HepG2 (cell line): ENCODE measurements around the gene PCSK1. TPM values are rescaled to one million over a fixed set of nuclear protein-coding genes. Genes with fewer than 3 reads are reported as not detected.
"Not testable (repeated sequence)": the region's sequence is repeated elsewhere in the genome, so short reads cannot be mapped to it uniquely, and the experiment has no call there.

ENCODE experiments used
- ATAC-seq: fragments of 200-7000 bp; cut with Tn5 transposase; 3 replicates; pipeline ENCODE4 v1.9.1; 2020; ENCODE audit warnings: mild to moderate bottlenecking, moderate library complexity
- BruUV-seq: library from RNA; stranded (reverse); fragments of 400-500 nt; replicated peaks from 2 replicates; lab custom pipeline; 2021; lab: Mats Ljungman, UMichigan
- CTCF ChIA-PET: fragments of 300-600 bp; formaldehyde crosslinking; extraction: SDS; loops from one replicate; lab custom pipeline; 2021; ENCODE audit warnings: low total read pairs, inconsistent platforms, low intra/inter-chr PET ratio; lab: Yijun Ruan, JAX
- POLR2A ChIA-PET: fragments of 350-600 bp; sonication (Branson Sonifier 250); formaldehyde crosslinking; loops from one replicate; lab custom pipeline; 2020; ENCODE audit warnings: antibody characterized with exemption, inconsistent platforms; lab: Yijun Ruan, JAX
- DNase-seq: peaks from one replicate; pipeline ENCODE4 v3.0.0-alpha.2; 2015; ENCODE audit warnings: low spot score
- FAIRE-seq: peaks from 3 replicates; lab custom pipeline; 2011; peaks lifted over from hg19 to GRCh38; lab: Jason Lieb, UNC
- H2AFZ ChIP-seq: one replicate; pipeline ENCODE4 v1.6.1; 2011; ENCODE audit warnings: low read length, inconsistent platforms
- H3K27ac ChIP-seq: fragments of 300-600 bp; 3 replicates; pipeline ENCODE4 v1.8.0; 2011; ENCODE audit warnings: mixed run types, mild to moderate bottlenecking, mixed read lengths, low read length, inconsistent platforms; ENCODE audit not compliant: insufficient read depth; ENCODE audit errors: extremely low read length
- H3K27me3 ChIP-seq, 2 experiments: fragments of 200-600 bp in 1 of 2; 2 replicates in 1 of 2; 3 replicates in 1 of 2; pipeline versions ENCODE4 v1.6.0 to v1.8.0; 2011; ENCODE audit warnings: low read length in 2 of 2, mild to moderate bottlenecking in 2 of 2, moderate library complexity in 2 of 2, inconsistent platforms in 1 of 2; ENCODE audit not compliant: insufficient read depth in 2 of 2, control insufficient read depth in 1 of 2
- H3K36me3 ChIP-seq, 2 experiments: fragments of 200-600 bp in 1 of 2; replicated peaks in 1 of 2; 2 replicates in 1 of 2; 3 replicates in 1 of 2; pipeline versions ENCODE4 v1.5.1 to v1.8.0; 2011; ENCODE audit warnings: low read length in 2 of 2, inconsistent platforms in 1 of 2; ENCODE audit not compliant: insufficient read depth in 2 of 2, control insufficient read depth in 1 of 2
- H3K4me1 ChIP-seq: 2 replicates; pipeline ENCODE4 v1.5.1; 2012; ENCODE audit warnings: low read length, inconsistent platforms; ENCODE audit not compliant: insufficient read depth
- H3K4me2 ChIP-seq: 2 replicates; pipeline ENCODE4 v1.6.0; 2011; ENCODE audit warnings: low read depth, low read length, inconsistent platforms
- H3K4me3 ChIP-seq, 3 experiments: fragments of 200-600 bp in 1 of 3; sonication (generic), shearing (Covaris generic) in 1 of 3; replicated peaks in 1 of 3; 2 replicates each; pipeline ENCODE4 v1.5.1; 2011 to 2016; ENCODE audit warnings: low read length in 3 of 3, inconsistent platforms in 2 of 3, low read depth in 2 of 3, mild to moderate bottlenecking in 2 of 3, control low read depth in 1 of 3, mixed read lengths in 1 of 3; ENCODE audit not compliant: insufficient read depth in 1 of 3
- H3K79me2 ChIP-seq: one replicate; pipeline ENCODE4 v1.6.1; 2011; ENCODE audit warnings: low read length, inconsistent platforms; ENCODE audit not compliant: insufficient read depth
- H3K9ac ChIP-seq: 2 replicates; pipeline ENCODE4 v1.6.0; 2011; ENCODE audit warnings: mild to moderate bottlenecking, low read depth, low read length, inconsistent platforms; ENCODE audit not compliant: insufficient read depth
- H3K9me3 ChIP-seq: 2 replicates; pipeline ENCODE4 v1.5.1; 2012; ENCODE audit warnings: mild to moderate bottlenecking, low read length
- H4K20me1 ChIP-seq: 2 replicates; pipeline ENCODE4 v1.6.0; 2011; ENCODE audit warnings: inconsistent platforms, mild to moderate bottlenecking, low read length, moderate library complexity; ENCODE audit not compliant: insufficient read depth
- CREB1 ChIP-seq, 2 experiments: fragments of 450-650 bp in 1 of 2; IDR thresholded peaks; 2 replicates each; pipeline ENCODE4 v1.6.1; 2016 to 2017; ENCODE audit warnings: control low read depth in 1 of 2, mild to moderate bottlenecking in 1 of 2, missing compliant biosample characterization in 1 of 2, missing genetic modification characterization in 1 of 2
- ISX ChIP-seq: sonication (generic); formaldehyde crosslinking; conservative IDR thresholded peaks from 2 replicates; pipeline ENCODE4 v1.5.0; 2020; ENCODE audit warnings: missing genetic modification reagents
- NFRKB ChIP-seq: fragments of 450-650 bp; IDR thresholded peaks from 2 replicates; pipeline ENCODE4 v1.6.1; 2017
- ZFP37 ChIP-seq: sonication (generic); formaldehyde crosslinking; IDR thresholded peaks from 2 replicates; pipeline ENCODE4 v1.4.0; 2020; ENCODE audit warnings: missing genetic modification reagents, borderline replicate concordance
- ZNF235 ChIP-seq: sonication (generic); formaldehyde crosslinking; IDR thresholded peaks from 2 replicates; pipeline ENCODE4 v1.8.1; 2023; ENCODE audit warnings: mild to moderate bottlenecking, missing genetic modification reagents, borderline replicate concordance
- ZNF441 ChIP-seq: sonication (generic); formaldehyde crosslinking; IDR thresholded peaks from 2 replicates; pipeline ENCODE4 v1.7.0; 2021; ENCODE audit warnings: missing genetic modification reagents, borderline replicate concordance
- ZNF468 ChIP-seq: sonication (generic); formaldehyde crosslinking; IDR thresholded peaks from 2 replicates; pipeline ENCODE4 v1.8.0; 2022; ENCODE audit warnings: mild to moderate bottlenecking, moderate library complexity, missing genetic modification reagents
- WGBS: methylation state at CpG from one replicate; pipeline ENCODE4 v1.1.6; 2017; ENCODE audit warnings: low lambda C conversion rate; 5-methylcytosine and 5-hydroxymethylcytosine counted together
- in situ Hi-C: cut with HindIII; loops from 2 replicates; pipeline ENCODE4 v1.10.0; 2017; ENCODE audit warnings: low pct_unique_long_range_greater_than_20kb; ENCODE audit not compliant: extremely low pct_ligation_motif_present
- intact Hi-C: fragments of 100-400 bp; cut with micrococcal nuclease; formaldehyde crosslinking; loops from one replicate; pipeline ENCODE4 v1.10.0; 2022; ENCODE audit not compliant: unreplicated experiment
- polyA plus RNA-seq, 8 experiments: library from polyadenylated mRNA; depleted of rRNA in 3 of 8; stranded (reverse) in 7 of 8; unstranded in 1 of 8; fragments of >200 nt; fragmentation: Illumina TruSeq in 4 of 8; extraction: Trizol in 4 of 8; gene quantifications; 2 replicates each; pipeline versions ENCODE4 v1.2.1 to v1.2.3, GENCODE V29; 2011 to 2016; ENCODE audit warnings: low read depth in 4 of 8, missing spikeins in 1 of 8, mixed read lengths in 1 of 8; ENCODE audit not compliant: insufficient read depth in 1 of 8
- total RNA-seq, 5 experiments: library from RNA; depleted of rRNA; stranded (reverse); fragments of >200 nt; fragmentation: Illumina TruSeq; extraction: Trizol; gene quantifications; 2 replicates each; pipeline ENCODE4 v1.2.3, GENCODE V29; 2016; ENCODE audit warnings: low read depth in 1 of 5
- TF ChIP-seq, protein P1 (sequence below): sonication (generic); formaldehyde crosslinking; conservative IDR thresholded peaks from 2 replicates; pipeline ENCODE4 v1.8.1; 2023; ENCODE audit warnings: missing genetic modification reagents
- TF ChIP-seq, protein P2 (sequence below): IDR thresholded peaks from 2 replicates; pipeline ENCODE4 v1.6.1; 2018; ENCODE audit warnings: missing genetic modification reagents, mild to moderate bottlenecking, missing compliant biosample characterization
- TF ChIP-seq, protein P3 (sequence below): sonication (generic); formaldehyde crosslinking; IDR thresholded peaks from 2 replicates; pipeline ENCODE4 v1.4.0; 2020; ENCODE audit warnings: missing genetic modification reagents
- TF ChIP-seq, protein P4 (sequence below): sonication (generic); formaldehyde crosslinking; IDR thresholded peaks from 2 replicates; pipeline ENCODE4 v1.4.0; 2020; ENCODE audit warnings: missing genetic modification reagents

Gene PCSK1
- total and polyA plus RNA-seq, 2 of the 13 experiments (the other 11 are each of a cell fraction or from before 2014, with no cell fraction given) = not detected

DNA sequence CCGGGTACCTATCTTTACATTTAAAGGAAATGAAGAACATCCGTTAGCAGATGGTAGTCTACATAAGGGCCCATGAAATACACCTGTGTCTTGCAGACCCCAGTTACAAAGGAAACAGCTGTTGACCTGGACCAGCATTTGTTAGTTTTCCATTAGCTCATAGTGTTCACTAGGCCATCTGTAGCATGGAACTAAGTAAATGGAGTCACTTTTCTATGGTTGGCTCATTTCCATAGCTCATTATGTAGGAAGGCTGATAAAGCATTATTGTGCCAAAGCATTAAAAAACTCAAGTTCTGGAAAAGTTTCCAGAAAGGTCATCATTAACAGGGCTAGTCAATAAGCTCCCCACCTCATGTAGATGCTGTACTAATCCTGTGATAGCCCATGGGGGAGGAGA, 62.1 kb downstream of the PCSK1 start (continued):
- no peak for TF ChIP-seq ZNF468 (CRISPR knock-in tag)
- TF ChIP-seq ZNF441 (CRISPR knock-in tag) = no peak

DNA sequence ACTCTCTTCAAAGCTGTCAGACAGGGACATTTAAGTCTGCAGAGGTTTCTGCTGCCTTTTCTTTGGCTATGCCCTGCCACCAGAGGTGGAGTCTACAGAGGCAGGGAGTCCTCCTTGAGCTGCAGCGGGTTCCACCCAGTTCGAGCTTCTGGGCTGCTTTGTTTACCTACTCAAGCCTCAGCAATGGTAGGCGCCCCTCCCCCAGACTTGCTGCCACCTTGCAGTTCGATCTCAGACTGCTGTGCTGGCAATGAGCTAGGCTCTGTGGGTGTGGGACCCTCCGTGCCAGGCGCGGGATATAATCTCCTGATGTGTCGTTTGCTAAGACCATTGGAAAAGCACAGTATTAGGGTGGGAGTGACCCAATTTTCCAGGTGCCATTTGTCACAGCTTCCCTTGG, 65.7 kb downstream of the PCSK1 start:
- FAIRE-seq, DNase-seq, ATAC-seq, CTCF ChIA-PET, H3K9me3 ChIP-seq, H3K27ac ChIP-seq, BruUV-seq, H3K36me3 ChIP-seq, in situ Hi-C loops, H3K4me1 ChIP-seq, H3K27me3 ChIP-seq, H3K4me2 ChIP-seq, H3K4me3 ChIP-seq, H4K20me1 ChIP-seq, POLR2A ChIA-PET, H3K9ac ChIP-seq, H3K79me2 ChIP-seq: not testable (repeated sequence)
- WGBS = 53% methylated on average over 6 of the region's 8 CpGs
- TF ChIP-seq, protein P1, sequence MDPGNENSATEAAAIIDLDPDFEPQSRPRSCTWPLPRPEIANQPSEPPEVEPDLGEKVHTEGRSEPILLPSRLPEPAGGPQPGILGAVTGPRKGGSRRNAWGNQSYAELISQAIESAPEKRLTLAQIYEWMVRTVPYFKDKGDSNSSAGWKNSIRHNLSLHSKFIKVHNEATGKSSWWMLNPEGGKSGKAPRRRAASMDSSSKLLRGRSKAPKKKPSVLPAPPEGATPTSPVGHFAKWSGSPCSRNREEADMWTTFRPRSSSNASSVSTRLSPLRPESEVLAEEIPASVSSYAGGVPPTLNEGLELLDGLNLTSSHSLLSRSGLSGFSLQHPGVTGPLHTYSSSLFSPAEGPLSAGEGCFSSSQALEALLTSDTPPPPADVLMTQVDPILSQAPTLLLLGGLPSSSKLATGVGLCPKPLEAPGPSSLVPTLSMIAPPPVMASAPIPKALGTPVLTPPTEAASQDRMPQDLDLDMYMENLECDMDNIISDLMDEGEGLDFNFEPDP (CRISPR knock-in tag) = 0 out of 2 replicates have a peak, but pooled peaks have one; percentile 47
- TF ChIP-seq, all 625 proteins: peak for 1; not testable (repeated sequence) for 624
- intact Hi-C loops, H2AFZ ChIP-seq: not testable (repeated sequence)

DNA sequence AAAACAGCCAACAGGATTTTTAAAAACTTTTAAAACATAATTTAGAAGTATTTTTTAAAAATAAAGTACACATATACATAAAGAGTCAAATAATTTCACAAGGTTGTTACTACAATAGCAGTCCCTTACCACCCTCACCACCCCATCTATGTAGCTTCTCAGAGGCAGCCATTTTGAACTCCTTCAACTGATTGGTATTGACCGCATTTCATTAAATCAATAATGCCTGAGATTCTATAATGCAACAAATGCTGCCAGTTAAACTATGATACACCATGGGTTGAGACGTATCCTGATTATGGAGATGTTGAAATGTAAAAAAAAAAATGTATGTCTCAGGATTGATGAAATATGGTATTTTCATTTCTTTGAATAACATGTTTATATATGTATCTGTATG, 78.8 kb downstream of the PCSK1 start:
- Histone ChIP-seq H2AFZ (no peak overlapping the region), H3K27ac (no peak overlapping the region), H3K4me1 (peaks cover 12% of the 10 kb centered on the region; the same call in 1 of the 2 replicates), H4K20me1 (no peaks in the 10 kb centered on the region), H3K4me2 (no peak overlapping the region), H3K4me3 (no peak overlapping the region), H3K36me3 (no peaks in the 10 kb centered on the region), H3K79me2 (no peaks in the 10 kb centered on the region), H3K27me3 (no peaks in the 10 kb centered on the region), H3K9ac (no peak overlapping the region), H3K9me3 (no peaks in the 10 kb centered on the region)
- in situ Hi-C loops (no loop called here), intact Hi-C loops (no loop called here)
- no peak for FAIRE-seq
- 82% methylated on average over 2 of the region's 2 CpGs for WGBS
- ChIA-PET CTCF (no interaction called here), POLR2A (no interaction called here)
- no peak for ATAC-seq
- BruUV-seq = no TSS peak
- no peak for DNase-seq
- TF ChIP-seq CREB1 (IDR thresholded peaks at IDR 0.05) = no peak
- TF ChIP-seq CREB1 (CRISPR knock-in tag; IDR thresholded peaks at IDR 0.05) = no peak
- TF ChIP-seq ZNF235 (CRISPR knock-in tag) = no peak
- TF ChIP-seq, protein P2, sequence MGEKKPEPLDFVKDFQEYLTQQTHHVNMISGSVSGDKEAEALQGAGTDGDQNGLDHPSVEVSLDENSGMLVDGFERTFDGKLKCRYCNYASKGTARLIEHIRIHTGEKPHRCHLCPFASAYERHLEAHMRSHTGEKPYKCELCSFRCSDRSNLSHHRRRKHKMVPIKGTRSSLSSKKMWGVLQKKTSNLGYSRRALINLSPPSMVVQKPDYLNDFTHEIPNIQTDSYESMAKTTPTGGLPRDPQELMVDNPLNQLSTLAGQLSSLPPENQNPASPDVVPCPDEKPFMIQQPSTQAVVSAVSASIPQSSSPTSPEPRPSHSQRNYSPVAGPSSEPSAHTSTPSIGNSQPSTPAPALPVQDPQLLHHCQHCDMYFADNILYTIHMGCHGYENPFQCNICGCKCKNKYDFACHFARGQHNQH (CRISPR knock-in tag) = no peak
- no peak for TF ChIP-seq ZFP37 (CRISPR knock-in tag)
- TF ChIP-seq, protein P3, sequence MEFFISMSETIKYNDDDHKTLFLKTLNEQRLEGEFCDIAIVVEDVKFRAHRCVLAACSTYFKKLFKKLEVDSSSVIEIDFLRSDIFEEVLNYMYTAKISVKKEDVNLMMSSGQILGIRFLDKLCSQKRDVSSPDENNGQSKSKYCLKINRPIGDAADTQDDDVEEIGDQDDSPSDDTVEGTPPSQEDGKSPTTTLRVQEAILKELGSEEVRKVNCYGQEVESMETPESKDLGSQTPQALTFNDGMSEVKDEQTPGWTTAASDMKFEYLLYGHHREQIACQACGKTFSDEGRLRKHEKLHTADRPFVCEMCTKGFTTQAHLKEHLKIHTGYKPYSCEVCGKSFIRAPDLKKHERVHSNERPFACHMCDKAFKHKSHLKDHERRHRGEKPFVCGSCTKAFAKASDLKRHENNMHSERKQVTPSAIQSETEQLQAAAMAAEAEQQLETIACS (CRISPR knock-in tag) = no peak
- TF ChIP-seq, protein P4, sequence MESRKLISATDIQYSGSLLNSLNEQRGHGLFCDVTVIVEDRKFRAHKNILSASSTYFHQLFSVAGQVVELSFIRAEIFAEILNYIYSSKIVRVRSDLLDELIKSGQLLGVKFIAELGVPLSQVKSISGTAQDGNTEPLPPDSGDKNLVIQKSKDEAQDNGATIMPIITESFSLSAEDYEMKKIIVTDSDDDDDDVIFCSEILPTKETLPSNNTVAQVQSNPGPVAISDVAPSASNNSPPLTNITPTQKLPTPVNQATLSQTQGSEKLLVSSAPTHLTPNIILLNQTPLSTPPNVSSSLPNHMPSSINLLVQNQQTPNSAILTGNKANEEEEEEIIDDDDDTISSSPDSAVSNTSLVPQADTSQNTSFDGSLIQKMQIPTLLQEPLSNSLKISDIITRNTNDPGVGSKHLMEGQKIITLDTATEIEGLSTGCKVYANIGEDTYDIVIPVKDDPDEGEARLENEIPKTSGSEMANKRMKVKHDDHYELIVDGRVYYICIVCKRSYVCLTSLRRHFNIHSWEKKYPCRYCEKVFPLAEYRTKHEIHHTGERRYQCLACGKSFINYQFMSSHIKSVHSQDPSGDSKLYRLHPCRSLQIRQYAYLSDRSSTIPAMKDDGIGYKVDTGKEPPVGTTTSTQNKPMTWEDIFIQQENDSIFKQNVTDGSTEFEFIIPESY (CRISPR knock-in tag) = no peak
- no peak for TF ChIP-seq NFRKB
- no peak for TF ChIP-seq ISX (CRISPR knock-in tag)
